Calu3 (cell line): ENCODE data around the gene TMEM238. TPM values are rescaled to one million over a fixed set of nuclear protein-coding genes. Genes with fewer than 3 reads are reported as not detected.

Experiments used
- BruUV-seq: library from RNA; stranded (reverse); fragments of 400-500 nt; replicated peaks from 2 replicates; lab custom pipeline; 2021; lab: Mats Ljungman, UMichigan
- CTCF ChIA-PET: fragments of 300-600 bp; sonication (Branson Sonifier 250); formaldehyde crosslinking; loops from one replicate; lab custom pipeline; 2022; ENCODE audit warnings: antibody characterized with exemption; lab: Charles Lee
- DNase-seq: peaks from one replicate; pipeline ENCODE4 v3.0.0; 2022
- H3K27ac Mint-ChIP-seq: one replicate; pipeline ENCODE4 v1.8.0; 2022; ENCODE audit warnings: mixed read lengths; ENCODE audit not compliant: unreplicated experiment
- H3K27me3 Mint-ChIP-seq: one replicate; pipeline ENCODE4 v1.8.0; 2022; ENCODE audit warnings: mixed read lengths; ENCODE audit not compliant: unreplicated experiment
- H3K36me3 Mint-ChIP-seq: one replicate; pipeline ENCODE4 v1.8.0; 2022; ENCODE audit warnings: mild to moderate bottlenecking, moderate library complexity, mixed read lengths; ENCODE audit not compliant: insufficient read depth, unreplicated experiment
- H3K4me1 Mint-ChIP-seq: one replicate; pipeline ENCODE4 v1.8.0; 2022; ENCODE audit warnings: mild to moderate bottlenecking, low read depth, mixed read lengths; ENCODE audit not compliant: unreplicated experiment
- H3K4me3 Mint-ChIP-seq: one replicate; pipeline ENCODE4 v1.8.0; 2022; ENCODE audit warnings: mild to moderate bottlenecking, low read depth, moderate library complexity, mixed read lengths; ENCODE audit not compliant: unreplicated experiment
- H3K9me3 Mint-ChIP-seq: one replicate; pipeline ENCODE4 v1.8.0; 2022; ENCODE audit warnings: low read depth, mixed read lengths; ENCODE audit not compliant: unreplicated experiment
- intact Hi-C: fragments of 100-400 bp; cut with micrococcal nuclease; formaldehyde crosslinking; loops from one replicate; pipeline ENCODE4 v1.10.0; 2022; ENCODE audit not compliant: unreplicated experiment
- total RNA-seq: library from RNA; stranded (reverse); gene quantifications from 2 replicates; pipeline ENCODE4 v1.2.3, GENCODE V29; 2022
- TF ChIP-seq, protein P1 (sequence below): fragments of 200-600 bp; IDR thresholded peaks from one replicate; pipeline ENCODE4 v1.8.0; 2022; ENCODE audit warnings: antibody characterized with exemption; ENCODE audit not compliant: unreplicated experiment

Gene TMEM238
- total RNA-seq, 1 experiment from 2014 or later, result 38.8 TPM

- H3K27ac Mint-ChIP-seq, result no peak overlapping the region
- intact Hi-C loops, result no loop called here
- BruUV-seq, result no TSS peak
- H3K9me3 Mint-ChIP-seq, result no peaks in the 10 kb centered on the region
- H3K36me3 Mint-ChIP-seq, result peaks cover 15% of the 10 kb centered on the region
- H3K4me1 Mint-ChIP-seq, result peaks cover 7% of the 10 kb centered on the region
- DNase-seq, result no peak
- no peak overlapping the region for H3K4me3 Mint-ChIP-seq
- CTCF ChIA-PET, result no interaction called here
- peaks cover 72% of the 10 kb centered on the region for H3K27me3 Mint-ChIP-seq
- TF ChIP-seq, protein P1, sequence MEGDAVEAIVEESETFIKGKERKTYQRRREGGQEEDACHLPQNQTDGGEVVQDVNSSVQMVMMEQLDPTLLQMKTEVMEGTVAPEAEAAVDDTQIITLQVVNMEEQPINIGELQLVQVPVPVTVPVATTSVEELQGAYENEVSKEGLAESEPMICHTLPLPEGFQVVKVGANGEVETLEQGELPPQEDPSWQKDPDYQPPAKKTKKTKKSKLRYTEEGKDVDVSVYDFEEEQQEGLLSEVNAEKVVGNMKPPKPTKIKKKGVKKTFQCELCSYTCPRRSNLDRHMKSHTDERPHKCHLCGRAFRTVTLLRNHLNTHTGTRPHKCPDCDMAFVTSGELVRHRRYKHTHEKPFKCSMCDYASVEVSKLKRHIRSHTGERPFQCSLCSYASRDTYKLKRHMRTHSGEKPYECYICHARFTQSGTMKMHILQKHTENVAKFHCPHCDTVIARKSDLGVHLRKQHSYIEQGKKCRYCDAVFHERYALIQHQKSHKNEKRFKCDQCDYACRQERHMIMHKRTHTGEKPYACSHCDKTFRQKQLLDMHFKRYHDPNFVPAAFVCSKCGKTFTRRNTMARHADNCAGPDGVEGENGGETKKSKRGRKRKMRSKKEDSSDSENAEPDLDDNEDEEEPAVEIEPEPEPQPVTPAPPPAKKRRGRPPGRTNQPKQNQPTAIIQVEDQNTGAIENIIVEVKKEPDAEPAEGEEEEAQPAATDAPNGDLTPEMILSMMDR, result no peak
These were observed 18.8 kb downstream of the TMEM238 start for GRCh38 chr19:55365245-55365644.

DNA sequence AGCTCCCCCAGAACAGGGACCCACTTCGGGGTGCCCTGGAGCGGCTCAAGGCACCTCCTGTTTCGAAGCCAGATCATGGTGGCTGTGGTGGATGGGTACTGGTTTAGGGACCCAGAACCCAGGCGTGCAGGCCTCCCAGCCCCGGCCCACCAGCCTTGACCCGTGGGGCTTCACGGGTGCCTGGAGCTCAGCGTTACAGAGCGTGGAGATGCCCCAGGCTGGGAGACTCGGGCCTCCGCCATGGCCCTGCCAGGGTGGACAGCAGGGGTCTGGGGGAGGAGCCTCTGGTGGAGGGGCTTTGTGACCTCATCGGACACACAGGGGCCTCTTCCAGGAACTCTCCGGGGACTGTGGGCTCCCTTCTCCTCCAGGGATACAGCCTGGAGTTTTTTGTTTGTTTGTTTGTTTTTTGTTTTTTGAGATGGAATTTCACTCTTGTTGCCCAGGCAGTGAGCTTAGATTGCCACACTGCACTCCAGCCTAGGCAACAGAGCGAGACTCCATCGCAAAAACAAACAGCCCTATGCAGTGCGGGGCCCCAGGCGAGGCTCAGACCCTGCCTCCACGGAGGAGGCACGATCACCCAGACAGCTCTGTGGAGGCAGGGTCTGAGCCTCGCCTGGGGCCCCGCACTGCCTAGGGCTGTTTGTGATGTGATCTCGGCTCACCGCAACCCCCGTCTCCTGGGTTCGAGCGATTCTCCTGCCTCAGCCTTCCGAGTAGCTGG lies 20.9 kb downstream of the TMEM238 start, which contains the start of gene GARIN5B:
GARIN5B (minus strand) TSS at position 271 of the 727 bp plus-strand sequence; CDS start at position 77, 194 bp downstream.
- CTCF ChIA-PET, result no interaction called here
- Mint-ChIP-seq H3K4me3 (no peak within 1 kb of the TSS), H3K27me3 (peaks cover 65% of the 10 kb centered on the region)

DNA sequence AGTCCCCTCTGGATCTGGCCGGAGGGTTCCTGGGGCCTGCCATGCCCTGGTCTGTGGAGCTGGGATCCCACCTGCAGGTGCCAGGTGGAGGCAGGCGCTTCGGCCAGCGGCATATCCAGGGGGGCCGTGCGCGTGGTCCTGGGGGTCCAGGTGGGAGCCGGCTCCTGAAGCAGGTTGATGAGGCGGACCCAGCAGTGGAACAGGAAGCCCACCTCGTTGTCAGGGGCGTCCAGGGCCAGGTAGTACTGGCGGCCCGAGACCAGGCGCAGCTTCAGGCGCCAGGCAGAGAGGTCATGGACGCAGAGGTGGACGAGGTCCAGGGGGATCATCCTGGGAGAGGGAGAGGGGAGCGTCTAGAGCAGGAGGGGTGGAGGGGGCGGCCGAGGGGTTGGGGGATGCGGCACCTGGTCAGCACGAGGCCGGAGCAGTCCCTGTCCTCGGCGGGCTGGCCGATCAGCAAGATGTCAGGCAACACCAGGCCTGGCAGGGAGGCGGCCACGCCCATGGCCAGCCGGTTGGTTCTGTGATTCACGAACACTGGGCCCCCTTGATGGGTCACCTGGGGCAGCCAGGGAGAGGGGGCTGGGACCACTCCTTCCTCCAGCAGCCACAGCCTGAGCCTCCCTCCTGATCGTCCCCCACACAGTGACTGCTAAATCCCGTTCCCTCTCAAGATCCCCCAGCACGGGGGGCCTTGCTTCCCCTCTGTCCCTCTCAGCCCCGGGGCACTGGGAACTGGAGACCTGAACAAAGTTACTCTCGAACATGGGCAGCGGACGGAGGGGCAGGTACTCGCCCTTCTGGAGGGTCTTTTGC lies 21.7 kb downstream of the TMEM238 start:
- H3K36me3 Mint-ChIP-seq, result peaks cover 4% of the 10 kb centered on the region
- H3K4me1 Mint-ChIP-seq, result no peaks in the 10 kb centered on the region
- H3K27ac Mint-ChIP-seq, result no peak overlapping the region
- H3K27me3 Mint-ChIP-seq, result peaks cover 65% of the 10 kb centered on the region
- CTCF ChIA-PET, result interaction anchor here (1.1 kb wide), 1 partner anchor 61 kb away, joined by 3 read pairs; no protein-coding TSS in a partner anchor
- BruUV-seq, result no TSS peak
- TF ChIP-seq, protein P1, result no peak
- DNase-seq, result no peak
- intact Hi-C loops, result no loop called here
- H3K4me3 Mint-ChIP-seq, result no peak overlapping the region
- no peaks in the 10 kb centered on the region for H3K9me3 Mint-ChIP-seq

More for the DNA sequence above, 20.9 kb downstream of the TMEM238 start, which contains the start of gene GARIN5B:
- no peaks in the 10 kb centered on the region for H3K9me3 Mint-ChIP-seq
- no TSS peak for BruUV-seq
- no peaks in the 10 kb centered on the region for H3K4me1 Mint-ChIP-seq
- intact Hi-C loops, result no loop called here
- H3K36me3 Mint-ChIP-seq, result peaks cover 4% of the 10 kb centered on the region
- no peak within 1 kb of the TSS for H3K27ac Mint-ChIP-seq
- no peak for DNase-seq
- TF ChIP-seq, protein P1, result no peak

GRCh38 chr19:55360902-55361301 lies 23.2 kb downstream of the TMEM238 start:
- H3K27me3 Mint-ChIP-seq, result peaks cover 65% of the 10 kb centered on the region
- H3K4me1 Mint-ChIP-seq, result no peaks in the 10 kb centered on the region
- intact Hi-C loops, result no loop called here
- no peak for DNase-seq
- TF ChIP-seq, protein P1, result no peak
- CTCF ChIA-PET, result interaction anchor here (0.6 kb wide), 1 partner anchor 219 kb away, joined by 4 read pairs; no protein-coding TSS in a partner anchor
- no peak overlapping the region for H3K4me3 Mint-ChIP-seq
- BruUV-seq, result no TSS peak
- no peaks in the 10 kb centered on the region for H3K9me3 Mint-ChIP-seq
- H3K27ac Mint-ChIP-seq, result no peak overlapping the region
- H3K36me3 Mint-ChIP-seq, result no peaks in the 10 kb centered on the region
